HAP-1 (cell line): Measurements from ENCODE around the gene PCDHA1.

ENCODE experiments used
- DNase-seq, 2 experiments: peaks; one replicate each; pipeline ENCODE4 v3.0.0-alpha.2; 2016 to 2020; ENCODE audit warnings: low spot score in 2 of 2
- H3K27me3 ChIP-seq: fragments of 250-450 bp; sonication (Bioruptor Pico); 2 replicates; pipeline ENCODE4 v1.5.1; 2020; ENCODE audit warnings: low read depth, mild to moderate bottlenecking, moderate library complexity
- H3K36me3 ChIP-seq: fragments of 250-450 bp; sonication (Bioruptor Pico); replicated peaks from 2 replicates; pipeline ENCODE4 v1.5.1; 2020; ENCODE audit warnings: mild to moderate bottlenecking
- H3K4me1 ChIP-seq: fragments of 250-450 bp; sonication (Bioruptor Pico); 2 replicates; pipeline ENCODE4 v1.5.1; 2020; ENCODE audit warnings: mild to moderate bottlenecking
- H3K4me3 ChIP-seq: fragments of 250-450 bp; sonication (Bioruptor Pico); 2 replicates; pipeline ENCODE4 v1.5.1; 2020; ENCODE audit warnings: mild to moderate bottlenecking, moderate library complexity
- H3K9me3 ChIP-seq: fragments of 250-450 bp; sonication (Bioruptor Pico); 2 replicates; pipeline ENCODE4 v1.5.1; 2020; ENCODE audit warnings: mild to moderate bottlenecking, moderate library complexity
- in situ Hi-C: fragments of 300-500 bp; cut with MboI; formaldehyde crosslinking; loops from 3 replicates; pipeline ENCODE4 v1.14.3; 2020; ENCODE audit warnings: low sequenced_read_pairs, inconsistent platforms, mixed read lengths

Gene PCDHA1

DNA sequence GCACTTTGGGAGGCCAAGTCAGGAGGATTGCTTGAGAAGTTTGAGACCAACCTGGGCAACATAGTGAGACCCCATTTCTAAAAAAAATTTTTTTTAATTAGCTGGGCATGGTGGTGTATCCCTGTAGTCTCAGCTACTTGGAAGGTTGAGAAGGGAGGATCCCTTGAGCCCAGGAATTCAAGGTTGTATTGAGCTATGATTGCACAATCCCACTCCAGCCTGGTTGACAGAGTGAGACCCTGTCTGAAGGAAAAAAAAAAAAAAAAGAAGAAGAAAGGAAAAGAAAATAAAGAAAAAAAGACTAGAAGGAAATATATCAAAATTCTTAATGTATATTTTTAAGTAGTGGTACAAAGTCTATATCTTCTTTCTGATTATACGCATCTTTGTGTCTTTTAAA, 236.4 kb downstream of the PCDHA1 start:
- Histone ChIP-seq H3K36me3 (no peaks in the 10 kb centered on the region), H3K27me3 (no peaks in the 10 kb centered on the region), H3K9me3 (no peaks in the 10 kb centered on the region), H3K4me3 (no peak overlapping the region), H3K4me1 (no peaks in the 10 kb centered on the region)
- in situ Hi-C loops = no loop called here
- DNase-seq = no peak

DNA sequence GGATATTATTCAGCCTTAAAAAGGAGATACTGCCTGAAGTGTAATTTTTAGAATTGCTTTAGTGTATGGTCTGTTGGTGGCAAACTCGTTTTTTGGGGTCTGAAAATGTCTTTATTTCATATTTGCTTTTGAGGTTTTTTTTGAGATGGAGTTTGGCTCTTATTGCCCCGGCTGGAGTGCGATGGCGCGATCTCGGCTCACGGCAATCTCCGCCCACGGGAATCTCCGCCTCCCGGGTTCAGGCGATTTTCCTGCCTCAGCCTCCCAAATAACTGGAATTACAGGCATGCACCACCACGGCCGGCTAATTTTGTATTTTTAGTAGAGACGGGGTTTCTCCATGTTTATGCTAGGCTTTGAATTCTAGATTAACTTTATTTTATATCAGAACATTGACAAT, 245.1 kb downstream of the PCDHA1 start:
- H3K4me3 ChIP-seq = no peak overlapping the region
- no peaks in the 10 kb centered on the region; the same call in 1 of the 2 replicates for H3K27me3 ChIP-seq
- no peaks in the 10 kb centered on the region for H3K9me3 ChIP-seq
- no peaks in the 10 kb centered on the region for H3K36me3 ChIP-seq
- in situ Hi-C loops = no loop called here
- no peak for DNase-seq
- H3K4me1 ChIP-seq = no peaks in the 10 kb centered on the region

DNA sequence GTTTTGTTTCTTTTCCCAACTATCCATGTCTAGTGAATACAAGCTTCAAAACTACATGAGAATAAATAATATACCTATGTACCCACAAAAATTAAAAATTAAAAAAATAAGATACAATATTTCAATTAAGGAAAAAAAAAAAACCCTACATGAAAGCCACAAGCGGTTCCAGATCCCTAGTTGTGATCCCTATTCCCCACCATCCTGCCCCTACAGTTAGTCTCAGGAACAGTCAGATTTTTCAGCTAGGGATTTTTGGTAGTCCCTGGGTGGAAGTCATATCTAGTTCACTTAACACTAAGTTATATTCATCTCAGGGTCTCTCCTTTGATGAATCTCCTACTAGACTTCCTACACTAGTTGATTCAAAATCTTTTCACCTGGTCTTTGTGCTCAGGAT, 246.7 kb downstream of the PCDHA1 start:
- DNase-seq = no peak
- in situ Hi-C loops = no loop called here
- H3K9me3 ChIP-seq = no peaks in the 10 kb centered on the region
- no peaks in the 10 kb centered on the region for H3K36me3 ChIP-seq
- no peak overlapping the region for H3K4me3 ChIP-seq
- no peaks in the 10 kb centered on the region; the same call in 1 of the 2 replicates for H3K27me3 ChIP-seq
- no peaks in the 10 kb centered on the region for H3K4me1 ChIP-seq

DNA sequence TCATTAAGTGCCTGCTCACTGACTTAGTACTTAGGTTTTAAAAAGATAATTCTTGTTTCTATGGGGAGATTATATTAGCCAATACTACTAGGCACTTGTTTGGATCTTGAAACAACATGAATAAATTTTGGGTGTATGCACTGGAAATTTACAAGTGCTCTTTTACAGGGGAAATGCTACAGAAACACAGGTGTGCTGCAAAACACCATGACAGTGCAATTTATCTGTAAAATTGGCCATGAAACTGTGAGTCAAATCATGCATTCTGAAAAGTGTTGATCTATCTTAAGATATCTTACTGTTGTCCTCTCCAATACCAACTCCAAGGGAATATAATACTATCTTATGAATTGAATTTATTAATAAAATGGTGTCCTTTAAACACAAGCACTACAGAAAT, 253.1 kb downstream of the PCDHA1 start:
- Histone ChIP-seq H3K9me3 (peaks cover 4% of the 10 kb centered on the region), H3K4me1 (peaks cover 14% of the 10 kb centered on the region), H3K36me3 (no peaks in the 10 kb centered on the region), H3K4me3 (no peak overlapping the region), H3K27me3 (no peaks in the 10 kb centered on the region; the same call in 1 of the 2 replicates)
- in situ Hi-C loops = no loop called here
- DNase-seq = peak in 1 of 2 experiments; percentile 83

DNA sequence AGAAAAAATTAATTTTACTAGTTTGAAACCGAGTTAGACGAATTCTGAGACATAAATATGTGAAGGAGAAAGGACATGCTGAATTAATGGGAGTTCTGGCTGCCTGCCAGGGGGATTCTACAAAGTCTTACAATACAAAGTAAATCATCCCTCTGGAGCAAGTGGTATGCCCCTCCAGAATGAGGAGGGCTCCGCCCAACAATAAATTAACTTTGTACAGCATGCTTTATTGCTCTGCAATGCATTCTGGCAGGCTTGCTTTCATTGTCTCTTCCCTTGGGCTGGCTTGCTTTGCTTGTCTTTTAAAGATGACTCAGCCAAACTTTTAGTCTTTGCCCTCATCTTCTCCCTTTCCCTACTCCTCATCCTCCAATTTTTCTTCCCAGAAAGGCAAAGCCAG, 253.6 kb downstream of the PCDHA1 start:
- in situ Hi-C loops = no loop called here
- Histone ChIP-seq H3K4me1 (peaks cover 14% of the 10 kb centered on the region), H3K27me3 (no peaks in the 10 kb centered on the region; the same call in 1 of the 2 replicates), H3K9me3 (peaks cover 4% of the 10 kb centered on the region), H3K4me3 (no peak overlapping the region), H3K36me3 (no peaks in the 10 kb centered on the region)
- DNase-seq = peak; percentile 81 to 86

DNA sequence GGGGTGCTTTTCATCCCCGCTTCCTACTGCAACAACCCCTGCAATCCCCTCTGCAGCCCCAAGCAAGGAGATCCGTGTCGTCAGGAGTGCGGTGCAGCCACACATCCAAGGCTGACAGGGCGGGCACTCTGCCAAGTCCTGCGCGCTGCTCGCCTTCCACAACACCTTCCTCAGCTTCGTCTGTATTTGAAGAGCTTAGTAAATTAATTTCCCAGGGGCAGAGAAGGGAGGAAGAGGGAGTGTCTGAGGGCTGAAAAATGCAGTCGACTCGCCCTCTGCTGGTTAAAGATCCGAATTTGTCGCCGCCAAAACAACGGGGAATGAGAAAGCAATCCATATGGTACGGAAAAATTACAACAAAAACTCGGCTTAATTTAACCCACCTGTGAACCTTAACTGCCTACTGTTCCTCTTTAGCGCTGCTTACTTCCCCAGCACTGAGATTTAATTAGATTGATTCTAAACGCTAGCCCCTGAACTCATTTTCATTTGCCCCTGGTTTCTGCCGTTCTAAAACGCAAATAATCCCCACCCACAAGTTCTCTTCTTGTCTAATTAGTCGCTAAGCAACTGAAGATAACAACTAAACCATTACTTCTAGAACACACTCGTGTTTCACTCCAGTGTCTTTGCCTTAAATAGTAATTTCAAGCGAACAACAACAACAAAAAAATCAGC, 254.3 kb downstream of the PCDHA1 start:
- peaks cover 4% of the 10 kb centered on the region for H3K9me3 ChIP-seq
- 0 out of 2 replicates have a peak overlapping the region, but pooled peaks have one; percentile 1 for H3K4me3 ChIP-seq
- H3K4me1 ChIP-seq = peaks cover 14% of the 10 kb centered on the region
- in situ Hi-C loops = loop anchor here (5.0 kb wide), 1 partner anchor 158 kb away; the partner anchor contains the start of gene PCDHA13
- DNase-seq = peak; percentile 77 to 83
- no peaks in the 10 kb centered on the region for H3K36me3 ChIP-seq
- H3K27me3 ChIP-seq = no peaks in the 10 kb centered on the region; the same call in 1 of the 2 replicates

DNA sequence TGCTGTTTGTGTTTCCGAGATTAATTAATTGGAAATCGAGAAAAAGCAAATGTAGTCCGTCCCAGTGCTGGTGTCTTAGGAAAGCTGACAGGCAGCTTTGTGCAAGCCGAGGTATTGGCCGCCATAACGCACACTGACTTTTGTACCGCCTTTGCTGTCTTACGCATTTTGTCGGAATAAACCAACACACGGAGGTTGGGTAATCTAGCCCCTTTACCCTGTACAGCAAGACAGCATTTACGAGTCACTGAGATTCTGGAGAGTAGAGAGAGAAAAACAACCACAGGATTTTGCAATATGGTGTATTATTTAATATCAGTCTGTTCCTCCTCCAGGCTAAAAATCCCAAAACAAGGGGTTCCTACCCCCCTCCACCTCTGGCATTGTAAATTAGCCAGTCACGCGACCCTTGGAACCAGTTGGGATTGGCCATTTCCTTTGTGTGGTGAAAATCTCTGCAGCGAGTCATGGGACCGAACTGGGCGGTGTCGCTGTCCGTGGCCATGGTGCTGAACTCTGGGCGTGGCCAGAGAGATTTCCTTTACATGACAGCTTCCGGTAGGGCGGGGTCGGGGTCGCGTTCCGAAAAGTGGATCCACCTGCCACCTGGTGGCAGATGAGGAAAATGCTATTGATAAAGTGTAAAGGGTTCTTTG, 255.0 kb downstream of the PCDHA1 start:
- DNase-seq = peak; percentile 69 to 96
- in situ Hi-C loops = loop anchor here (5.0 kb wide), 1 partner anchor 159 kb away; the partner anchor contains the start of gene PCDHA13
- H3K4me3 ChIP-seq = no peak overlapping the region

DNA sequence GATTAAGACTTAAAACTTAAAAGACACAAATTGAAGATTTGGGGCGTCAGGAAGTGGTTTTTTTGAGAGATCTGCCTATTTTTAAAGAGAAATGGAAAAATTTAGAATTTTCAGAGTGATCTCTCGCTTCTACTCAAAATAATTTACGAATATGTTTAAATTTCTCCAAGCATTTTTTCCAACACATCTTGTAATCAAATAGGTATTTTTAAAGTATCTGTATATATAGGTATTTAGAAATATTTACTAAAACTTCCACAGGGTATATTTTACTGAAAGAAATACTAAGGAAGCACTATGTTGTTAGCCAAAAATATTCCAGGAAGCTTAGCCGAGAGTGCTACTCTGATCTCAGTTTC, 255.5 kb downstream of the PCDHA1 start:
- peaks cover 4% of the 10 kb centered on the region for H3K9me3 ChIP-seq
- no peaks in the 10 kb centered on the region for H3K36me3 ChIP-seq
- in situ Hi-C loops = loop anchor here (5.0 kb wide), 1 partner anchor 159 kb away; the partner anchor contains the start of gene PCDHA13
- no peak overlapping the region for H3K4me3 ChIP-seq
- H3K27me3 ChIP-seq = no peaks in the 10 kb centered on the region
- peaks cover 14% of the 10 kb centered on the region for H3K4me1 ChIP-seq
- no peak for DNase-seq

More for the DNA sequence above, 255.0 kb downstream of the PCDHA1 start:
- no peaks in the 10 kb centered on the region for H3K36me3 ChIP-seq
- H3K4me1 ChIP-seq = peaks cover 14% of the 10 kb centered on the region
- no peaks in the 10 kb centered on the region for H3K27me3 ChIP-seq
- H3K9me3 ChIP-seq = peaks cover 4% of the 10 kb centered on the region

DNA sequence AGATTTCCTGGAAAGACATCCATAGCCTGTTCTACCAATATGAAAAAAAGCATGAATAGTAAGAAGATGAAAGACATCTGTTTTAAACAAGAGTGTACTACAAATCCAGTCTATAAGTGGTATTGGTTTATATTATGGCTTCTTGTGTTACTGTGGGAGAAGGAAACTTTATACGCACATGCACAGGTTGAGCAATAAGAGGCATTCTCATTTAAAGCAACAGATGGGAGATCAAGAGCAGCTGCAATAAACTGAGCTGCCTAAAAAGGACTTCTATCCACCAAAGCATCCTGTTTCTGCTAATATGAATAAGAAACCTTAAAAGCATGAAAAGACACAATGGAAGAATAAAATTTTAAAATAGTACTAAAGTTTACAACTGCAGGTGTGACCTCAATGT, 256.6 kb downstream of the PCDHA1 start:
- Histone ChIP-seq H3K27me3 (no peaks in the 10 kb centered on the region), H3K4me3 (no peak overlapping the region), H3K9me3 (peaks cover 4% of the 10 kb centered on the region), H3K4me1 (peaks cover 14% of the 10 kb centered on the region), H3K36me3 (no peaks in the 10 kb centered on the region)
- in situ Hi-C loops = loop anchor here (5.0 kb wide), 1 partner anchor 160 kb away; the partner anchor contains the start of gene PCDHA13
- no peak for DNase-seq

DNA sequence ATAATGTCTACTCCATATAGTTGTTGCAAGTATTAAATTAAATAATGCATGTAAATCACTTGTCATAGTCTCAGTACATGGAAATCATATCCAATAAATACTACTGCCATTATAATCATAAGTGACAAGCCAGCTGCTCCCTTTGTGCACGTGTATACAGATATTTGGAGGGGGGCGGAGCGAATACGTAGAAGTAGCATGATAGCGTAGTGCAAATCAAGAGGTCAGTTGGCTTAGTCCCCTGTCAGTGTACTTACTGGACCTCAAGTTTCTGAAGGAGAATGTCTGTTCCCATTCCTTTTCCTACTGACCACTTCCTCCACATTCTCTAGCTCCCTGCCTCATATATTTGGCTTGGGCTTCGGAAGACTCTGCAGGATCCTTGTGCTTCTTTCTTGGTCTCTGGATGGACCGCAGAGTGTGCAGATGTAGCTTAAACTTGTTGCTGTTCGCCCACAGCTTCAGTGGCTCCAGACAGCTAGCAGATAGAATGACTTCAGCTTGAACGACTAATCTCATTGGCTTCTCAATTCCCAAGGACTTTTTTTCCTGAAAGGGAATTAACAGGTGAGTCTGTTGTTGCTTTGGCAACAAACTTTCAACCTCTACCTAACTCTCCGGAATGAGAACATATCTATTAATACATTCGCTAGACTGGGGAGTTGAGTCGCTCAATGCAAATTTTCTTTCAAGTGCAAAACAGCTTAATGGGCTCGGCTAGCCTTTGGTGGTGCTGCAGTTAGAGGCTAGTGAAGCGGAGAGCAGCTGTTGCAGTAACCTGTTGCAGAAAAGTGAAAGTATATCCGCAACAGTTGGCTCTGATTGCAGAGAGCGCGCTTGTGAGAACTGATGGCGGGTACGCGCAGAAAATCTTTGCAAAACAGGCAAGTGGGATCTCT, 264.9 kb downstream of the PCDHA1 start, which contains the start of gene PCDHB1:
Gene PCDHB1 (plus strand): TSS at position 753 of the 899 bp plus-strand sequence. CDS start 97 bp downstream, at position 850.
- Histone ChIP-seq H3K9me3 (no peaks in the 10 kb centered on the region), H3K4me3 (no peak within 1 kb of the TSS), H3K27me3 (peaks cover 3% of the 10 kb centered on the region; the same call in 1 of the 2 replicates), H3K4me1 (no peaks in the 10 kb centered on the region), H3K36me3 (no peaks in the 10 kb centered on the region)
- no peak for DNase-seq
- in situ Hi-C loops = no loop called here

DNA sequence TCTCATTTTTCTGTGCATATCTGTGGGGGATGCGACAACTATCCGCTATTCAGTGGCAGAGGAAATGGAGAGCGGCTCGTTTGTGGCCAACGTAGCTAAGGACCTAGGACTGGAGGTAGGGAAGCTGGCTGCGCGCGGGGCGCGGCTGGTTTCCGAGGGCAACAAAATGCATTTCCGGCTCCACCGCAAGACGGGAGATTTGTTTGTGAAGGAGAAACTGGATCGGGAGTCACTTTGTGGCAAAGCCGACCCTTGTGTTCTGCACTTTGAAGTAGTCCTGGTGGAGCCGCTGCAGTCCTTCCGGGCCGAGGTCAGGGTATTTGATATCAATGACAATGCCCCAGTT, 265.6 kb downstream of the PCDHA1 start:
- no peaks in the 10 kb centered on the region for H3K4me1 ChIP-seq
- no peaks in the 10 kb centered on the region for H3K9me3 ChIP-seq
- H3K36me3 ChIP-seq = no peaks in the 10 kb centered on the region
- DNase-seq = no peak
- H3K27me3 ChIP-seq = peaks cover 3% of the 10 kb centered on the region; the same call in 1 of the 2 replicates
- no peak overlapping the region for H3K4me3 ChIP-seq
- in situ Hi-C loops = no loop called here
